GM21825 (cell line): ENCODE results near the gene PGC.
A peak's percentile ranks its signal among the peaks of the same experiment; 100 is the strongest.

ENCODE experiments used
- ATAC-seq: cut with Tn5 transposase; IDR thresholded peaks from one replicate; pipeline ENCODE4 v1.9.1; 2021; ENCODE audit warnings: mild to moderate bottlenecking, moderate library complexity; ENCODE audit not compliant: unreplicated experiment

PGC gene

DNA sequence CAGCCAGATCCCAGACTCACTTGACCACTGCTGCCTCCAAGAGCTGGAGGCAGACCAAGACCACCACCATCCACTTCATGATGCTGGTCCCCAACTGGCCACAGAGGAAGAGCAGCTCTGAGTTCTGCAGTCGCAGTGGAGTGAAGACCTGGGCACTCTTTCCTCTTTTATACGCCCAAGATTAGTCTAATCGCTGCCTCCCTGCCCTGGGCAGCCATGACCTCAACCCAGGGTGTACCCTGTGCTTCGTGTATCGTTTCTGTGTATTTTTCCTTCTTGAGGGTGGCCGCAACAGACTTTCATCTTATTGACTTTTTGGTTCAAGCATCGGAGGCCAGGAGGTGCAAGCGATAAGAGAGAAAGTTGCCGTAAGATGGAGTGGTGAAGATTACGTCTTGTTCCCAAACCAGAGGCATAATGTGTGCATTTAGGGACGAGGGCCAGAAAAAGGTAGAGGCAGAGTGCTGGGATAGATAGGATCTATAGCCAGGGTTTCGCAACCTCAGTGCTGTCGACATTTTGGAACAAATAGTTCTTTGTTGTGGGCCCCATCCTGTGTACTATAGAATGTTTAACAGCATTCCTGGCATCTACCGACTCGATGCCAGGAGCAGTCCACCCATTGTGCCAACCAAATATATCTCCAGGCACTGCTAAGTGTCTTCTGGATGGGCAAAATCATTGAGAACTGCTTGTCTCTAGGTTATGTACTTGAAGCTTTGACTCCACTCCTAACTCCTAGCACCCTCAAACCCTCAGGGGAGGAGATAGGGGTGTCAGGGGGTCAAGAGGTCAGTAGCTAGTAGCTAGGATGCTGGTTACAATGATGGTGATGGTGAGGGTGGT is at the start of gene PGC:
PGC (minus strand) TSS at position 142 of the 846 bp plus-strand sequence; CDS start at position 79, 63 bp downstream.
- ATAC-seq, result no peak

DNA sequence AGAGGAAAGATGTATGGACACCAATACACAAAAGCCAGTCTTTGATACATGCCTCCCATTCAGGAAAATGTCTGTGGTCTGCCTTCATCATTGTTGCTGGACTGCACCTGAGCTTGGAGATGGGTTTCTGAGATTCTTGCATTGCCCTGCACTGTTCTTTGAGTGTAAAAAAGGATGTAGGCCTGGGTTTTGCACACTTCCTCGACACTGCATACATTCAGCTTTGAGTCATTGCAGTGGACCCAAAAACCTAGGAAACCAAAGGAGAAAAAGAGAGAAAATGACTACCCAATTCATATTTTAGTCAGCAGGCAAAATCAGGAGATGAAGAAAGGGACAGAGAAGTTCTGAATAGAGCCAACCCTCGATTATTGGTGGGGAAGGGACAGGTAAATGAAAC is 49.3 kb upstream of the PGC start:
- no peak for ATAC-seq

DNA sequence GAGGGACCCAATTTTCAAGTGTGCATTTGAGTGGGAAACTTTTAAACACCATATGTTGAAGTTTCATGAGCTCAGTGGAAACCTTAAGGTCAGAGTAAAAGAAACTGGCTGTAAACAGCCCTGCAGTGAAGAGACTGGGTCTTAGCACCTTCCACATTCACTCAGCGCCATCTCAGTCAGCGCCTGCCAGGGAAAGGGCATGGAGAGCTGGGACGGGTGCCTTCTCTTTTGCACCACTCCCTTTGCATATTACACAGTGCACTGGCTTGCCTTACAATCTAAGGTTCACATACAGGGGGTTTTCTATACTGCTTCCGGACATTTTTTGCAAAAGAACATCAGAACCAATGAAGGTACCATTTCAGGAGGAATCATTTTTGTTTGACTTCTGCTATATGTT is 44.8 kb upstream of the PGC start:
- no peak for ATAC-seq

DNA sequence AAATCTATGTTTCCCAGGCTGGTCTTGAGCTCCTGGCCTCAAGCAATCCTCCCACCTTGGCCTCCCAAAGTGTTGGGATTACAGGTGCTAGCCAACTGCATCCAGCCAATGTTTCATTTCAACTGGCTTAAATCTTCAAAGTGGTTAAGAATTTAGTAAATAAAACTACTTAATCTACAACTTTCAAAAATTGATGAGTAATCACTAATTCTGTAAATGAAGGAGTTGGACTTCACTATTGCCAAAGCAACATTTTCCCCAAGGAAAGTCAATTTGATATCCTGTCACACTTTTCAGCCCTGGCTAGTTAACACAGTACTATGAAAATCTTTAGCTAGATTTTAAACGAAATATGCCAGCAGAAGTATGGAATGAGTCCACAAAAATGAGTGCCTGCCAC is 44.1 kb upstream of the PGC start:
- ATAC-seq, result no peak

DNA sequence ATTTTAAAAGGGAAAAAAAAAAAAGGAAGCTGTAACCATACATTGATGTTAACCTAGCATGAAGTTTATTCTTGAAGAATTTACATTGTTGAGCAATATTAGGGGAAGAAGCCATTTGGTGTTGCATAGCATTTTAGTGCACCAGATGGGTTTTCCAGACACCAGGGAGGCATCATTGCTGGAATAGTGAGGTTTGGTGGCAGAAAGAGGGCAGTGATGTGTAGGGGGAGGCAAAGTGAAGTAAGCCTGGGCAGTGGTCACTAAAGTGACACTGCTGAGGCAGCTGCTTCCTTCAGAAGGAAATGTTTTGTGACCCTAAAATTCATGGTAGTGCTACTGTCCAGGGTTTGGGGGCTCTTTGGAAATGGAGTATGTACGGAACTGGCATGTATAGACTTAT is 42.8 kb upstream of the PGC start:
- no peak for ATAC-seq

DNA sequence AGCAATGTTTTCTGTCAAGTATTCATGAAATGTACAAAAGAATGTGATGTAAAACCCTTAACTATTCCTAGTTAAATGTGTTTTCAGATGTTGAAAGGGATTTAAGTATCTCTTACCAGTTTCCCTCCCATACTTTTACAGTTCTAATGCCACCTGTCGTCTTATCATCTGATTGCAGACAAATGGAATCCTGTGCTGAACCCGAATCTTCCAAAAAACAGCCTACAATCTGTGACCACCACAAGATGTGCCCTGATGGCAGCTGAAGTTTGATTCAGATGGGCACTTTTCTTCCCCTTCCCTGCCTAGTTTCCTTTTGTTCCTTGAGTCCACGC is 42.2 kb upstream of the PGC start:
- ATAC-seq, result no peak

DNA sequence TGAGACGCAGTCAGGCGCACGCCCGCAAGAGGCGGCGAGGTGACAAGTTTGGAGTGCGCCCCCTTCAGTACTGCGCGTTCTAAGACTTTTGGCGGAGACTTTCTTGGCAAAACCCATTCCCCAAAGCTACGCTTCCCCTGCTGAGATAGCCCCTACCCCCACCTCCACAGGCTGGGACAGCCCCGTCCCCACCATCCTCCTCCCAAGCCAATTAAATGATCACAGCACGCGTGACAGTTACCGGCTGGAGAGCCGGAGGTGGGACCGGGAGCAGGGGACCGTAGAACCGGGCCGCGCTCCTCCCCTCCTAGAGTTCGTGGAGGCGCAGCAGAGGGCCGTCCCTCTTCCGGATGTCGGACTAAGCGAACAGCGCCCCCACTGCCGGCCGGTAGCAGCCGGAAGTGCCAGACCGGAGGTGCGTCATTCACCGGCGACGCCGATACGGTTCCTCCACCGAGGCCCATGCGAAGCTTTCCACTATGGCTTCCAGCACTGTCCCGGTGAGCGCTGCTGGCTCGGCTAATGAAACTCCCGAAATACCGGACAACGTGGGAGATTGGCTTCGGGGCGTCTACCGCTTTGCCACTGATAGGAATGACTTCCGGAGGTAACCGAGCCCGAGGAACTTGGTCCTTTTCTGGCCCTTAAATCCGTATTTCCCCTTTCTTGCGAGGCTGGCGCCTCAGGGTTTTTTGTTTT is 40.2 kb upstream of the PGC start, which contains the start of gene TOMM6:
TOMM6 (plus strand) TSS at position 476 of the 699 bp plus-strand sequence; CDS start at position 480, 4 bp downstream.
- ATAC-seq, result peak; percentile 76

DNA sequence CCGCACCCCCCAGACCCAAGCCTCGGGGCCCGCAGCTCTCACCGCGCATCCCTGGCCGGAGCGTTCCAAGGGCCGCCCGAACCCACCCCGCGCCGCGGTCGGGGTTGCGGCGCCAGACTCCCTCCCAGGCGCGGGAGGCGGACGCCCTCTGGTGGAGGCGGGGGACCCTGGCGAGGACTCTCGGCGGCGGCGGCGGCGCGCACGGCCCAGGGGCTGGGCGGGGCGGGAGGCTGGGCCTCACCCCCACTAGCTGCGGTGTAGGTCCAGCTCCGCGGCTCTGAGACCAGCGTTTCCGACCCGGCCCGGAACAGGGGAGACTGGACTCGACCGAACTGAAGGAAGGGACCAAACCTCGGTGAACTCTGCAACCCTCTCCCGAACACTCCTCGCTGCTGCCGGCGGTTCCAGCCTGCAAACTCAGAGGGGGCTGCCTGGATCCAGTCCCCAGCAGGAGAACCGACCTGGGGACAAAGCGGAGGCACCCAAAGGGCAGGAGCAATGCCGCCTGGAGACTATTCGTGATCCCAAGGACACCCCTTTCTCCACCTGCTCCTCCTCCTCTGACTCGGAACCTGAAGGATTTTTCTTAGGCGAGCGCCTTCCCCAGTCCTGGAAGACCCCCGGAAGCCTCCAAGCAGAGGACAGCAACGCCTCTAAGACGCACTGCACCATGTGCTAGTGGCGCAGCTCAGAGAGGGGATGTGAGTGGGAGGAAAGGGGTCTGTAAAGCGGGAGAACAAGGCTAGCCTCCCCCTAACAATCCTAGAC is 39.4 kb upstream of the PGC start:
- peak; percentile 57 for ATAC-seq

DNA sequence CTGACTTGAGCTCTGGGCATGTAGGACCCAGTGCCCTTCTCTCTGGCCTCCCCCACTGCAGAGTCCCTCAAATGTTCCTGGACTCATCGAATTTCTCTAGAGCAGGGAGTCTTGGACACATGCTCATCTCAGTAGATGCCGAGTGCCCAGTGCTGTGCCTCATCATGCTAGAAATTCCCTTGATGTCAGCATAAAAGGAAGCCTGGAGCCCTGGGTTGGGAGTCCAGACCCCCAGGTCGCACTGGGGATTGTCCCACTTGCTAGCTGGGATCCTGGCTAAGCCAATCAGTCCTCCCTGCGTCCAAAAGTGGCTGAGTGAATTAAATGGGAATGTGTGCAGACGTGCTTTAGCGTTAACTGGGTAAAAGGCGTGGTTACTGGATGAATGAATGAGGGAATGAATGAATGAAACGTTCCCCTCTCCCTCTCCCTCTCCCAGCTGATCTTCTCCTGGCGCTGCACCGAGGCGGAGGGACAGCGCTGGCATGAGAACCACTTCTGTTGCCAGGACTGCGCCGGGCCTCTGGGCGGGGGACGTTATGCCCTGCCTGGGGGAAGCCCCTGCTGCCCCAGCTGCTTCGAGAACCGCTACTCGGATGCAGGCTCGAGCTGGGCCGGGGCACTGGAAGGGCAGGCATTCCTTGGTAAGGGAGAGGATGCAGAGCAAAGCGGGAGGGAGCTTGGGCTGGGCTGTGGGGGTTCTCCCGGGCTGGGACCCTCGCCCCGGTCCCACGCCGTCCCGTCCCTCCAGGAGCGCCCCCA is 38.7 kb upstream of the PGC start:
- peak; percentile 1 for ATAC-seq

DNA sequence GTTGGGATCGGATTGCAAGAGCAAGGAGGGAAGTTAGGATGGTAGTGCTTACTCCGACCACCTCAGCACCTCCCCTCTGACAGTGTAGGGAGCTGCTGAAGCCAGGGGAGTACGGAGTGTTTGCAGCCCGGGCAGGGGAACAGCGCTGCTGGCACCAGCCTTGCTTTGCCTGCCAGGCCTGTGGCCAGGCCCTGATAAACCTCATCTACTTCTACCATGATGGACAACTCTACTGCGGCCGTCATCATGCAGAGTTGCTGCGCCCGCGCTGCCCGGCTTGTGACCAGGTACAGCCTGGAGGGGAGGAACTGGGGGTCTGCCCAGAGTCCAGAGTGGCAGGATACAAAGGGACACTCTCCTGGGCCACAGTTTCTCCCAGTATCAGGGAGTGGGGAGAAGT is 38.1 kb upstream of the PGC start:
- ATAC-seq, result no peak

DNA sequence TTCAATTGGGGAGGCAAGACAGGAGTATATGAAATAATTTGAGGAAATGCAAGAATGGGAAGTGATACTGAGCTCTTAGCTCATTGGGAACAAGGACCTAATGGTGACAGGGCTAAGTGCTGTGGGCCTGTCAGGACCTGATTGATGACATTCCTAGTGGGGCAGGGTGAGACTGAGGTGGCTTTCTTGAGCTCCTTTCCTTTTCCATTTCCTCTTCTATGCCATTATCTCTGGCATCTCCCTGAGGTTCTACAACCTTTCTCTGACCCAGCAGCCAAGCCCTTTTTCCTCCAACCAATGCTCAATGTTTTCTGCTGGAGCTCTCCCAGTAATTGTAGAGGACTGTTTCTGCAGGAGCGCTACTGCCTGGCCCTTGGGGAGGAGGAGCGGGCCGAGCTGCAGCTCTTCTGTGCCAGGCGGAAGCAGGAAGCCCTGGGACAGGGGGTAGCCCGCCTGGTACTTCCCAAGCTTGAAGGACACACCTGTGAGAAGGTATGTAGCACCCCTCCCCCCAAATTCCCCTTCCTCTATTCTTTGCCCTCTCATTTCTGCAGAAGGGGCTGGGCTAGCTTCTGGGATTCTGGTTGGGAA is 37.5 kb upstream of the PGC start:
- no peak for ATAC-seq

DNA sequence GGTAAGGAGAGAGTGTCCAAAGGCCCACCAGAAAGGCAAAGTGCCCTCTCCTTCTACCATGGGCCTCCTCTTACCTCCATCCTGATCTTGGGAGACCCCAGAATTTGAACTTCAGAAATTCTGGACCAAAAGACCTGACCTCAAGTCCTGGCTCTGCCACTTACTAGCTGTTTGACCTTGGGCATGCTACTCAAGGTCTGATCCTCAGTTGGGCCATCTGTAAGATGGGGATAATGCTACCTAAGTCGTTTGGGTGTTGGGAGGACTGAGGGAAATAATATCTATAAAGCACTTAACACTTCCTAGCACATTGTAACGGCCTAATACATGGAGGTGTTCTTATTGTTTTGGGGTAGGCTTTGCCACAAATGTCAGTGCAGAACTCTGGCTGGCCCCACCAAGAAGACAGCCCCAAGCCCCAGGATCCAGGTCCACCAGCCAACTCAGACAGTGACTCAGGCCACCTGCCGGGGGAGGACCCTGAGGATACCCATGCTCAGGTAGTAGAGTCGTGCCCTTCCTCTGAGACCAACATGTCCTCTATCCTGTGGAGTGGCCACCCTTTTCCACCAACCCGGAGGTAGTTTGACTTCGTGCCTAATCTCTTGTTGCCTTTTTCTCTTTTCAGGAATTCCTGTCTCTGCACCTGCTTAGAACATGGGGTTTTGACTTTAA is 36.0 kb upstream of the PGC start:
- ATAC-seq, result no peak

DNA sequence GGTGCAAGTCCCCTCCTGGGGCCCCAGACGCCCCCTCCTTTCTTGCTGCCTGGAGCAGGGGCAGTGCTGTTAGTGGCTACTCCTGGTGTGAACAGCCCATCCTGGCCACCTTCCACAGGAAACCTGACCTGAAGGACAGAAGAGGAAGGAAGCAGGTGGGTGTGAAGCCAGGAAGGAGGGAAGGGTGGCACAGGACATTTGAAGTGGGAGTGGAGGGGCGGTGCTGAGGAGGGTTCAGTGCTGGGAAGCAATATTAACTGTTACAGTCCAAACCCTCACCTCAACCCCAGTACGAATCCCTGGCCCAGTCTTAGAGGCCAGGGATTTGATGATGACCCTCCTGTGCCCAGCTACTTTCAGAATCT is 34.2 kb upstream of the PGC start:
- ATAC-seq, result no peak

DNA sequence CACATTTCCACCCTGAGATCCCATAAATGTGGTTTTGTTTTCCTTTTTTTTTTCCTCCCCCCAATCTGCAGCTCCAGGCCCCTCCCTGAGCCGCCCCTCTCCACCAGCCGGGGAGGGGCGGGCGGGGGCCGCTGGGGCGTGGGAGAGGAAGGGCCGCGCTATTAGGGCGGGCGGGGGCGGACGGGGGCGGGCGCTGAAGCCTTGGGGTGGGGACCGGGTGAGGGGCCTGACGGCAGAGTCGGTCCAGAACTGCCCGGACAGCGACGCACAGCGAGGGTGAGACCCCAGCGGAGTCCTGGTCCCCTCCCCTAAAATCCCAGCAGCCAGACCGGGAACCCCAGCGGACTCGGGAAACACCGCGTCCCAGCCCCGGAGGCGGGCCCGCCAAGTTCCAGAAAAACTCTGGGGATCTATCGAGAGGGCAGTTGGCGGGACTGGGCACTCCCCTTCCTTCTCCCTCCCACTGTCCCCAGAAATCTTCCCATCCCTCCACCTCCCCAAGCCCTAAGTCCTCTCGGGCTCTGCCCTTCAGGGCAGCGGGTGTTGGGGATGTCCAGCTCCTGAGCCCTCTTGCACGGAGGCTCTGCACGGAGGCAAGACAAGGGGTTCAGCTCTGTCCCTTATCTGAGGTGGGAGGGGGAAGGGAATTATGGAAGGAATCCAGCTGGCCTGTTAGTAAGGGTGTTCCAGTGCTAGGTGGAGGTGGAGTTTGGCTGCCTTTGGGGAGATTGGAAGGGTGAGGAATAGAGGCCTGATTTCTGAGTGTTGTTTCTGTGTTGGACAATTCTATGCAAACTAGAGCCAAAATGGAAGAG is 33.6 kb upstream of the PGC start, which contains the start of gene PRICKLE4:
PRICKLE4 (plus strand) TSS at position 232 of the 815 bp plus-strand sequence. CDS start 2,692 bp downstream, outside the sequence.
- no peak for ATAC-seq

DNA sequence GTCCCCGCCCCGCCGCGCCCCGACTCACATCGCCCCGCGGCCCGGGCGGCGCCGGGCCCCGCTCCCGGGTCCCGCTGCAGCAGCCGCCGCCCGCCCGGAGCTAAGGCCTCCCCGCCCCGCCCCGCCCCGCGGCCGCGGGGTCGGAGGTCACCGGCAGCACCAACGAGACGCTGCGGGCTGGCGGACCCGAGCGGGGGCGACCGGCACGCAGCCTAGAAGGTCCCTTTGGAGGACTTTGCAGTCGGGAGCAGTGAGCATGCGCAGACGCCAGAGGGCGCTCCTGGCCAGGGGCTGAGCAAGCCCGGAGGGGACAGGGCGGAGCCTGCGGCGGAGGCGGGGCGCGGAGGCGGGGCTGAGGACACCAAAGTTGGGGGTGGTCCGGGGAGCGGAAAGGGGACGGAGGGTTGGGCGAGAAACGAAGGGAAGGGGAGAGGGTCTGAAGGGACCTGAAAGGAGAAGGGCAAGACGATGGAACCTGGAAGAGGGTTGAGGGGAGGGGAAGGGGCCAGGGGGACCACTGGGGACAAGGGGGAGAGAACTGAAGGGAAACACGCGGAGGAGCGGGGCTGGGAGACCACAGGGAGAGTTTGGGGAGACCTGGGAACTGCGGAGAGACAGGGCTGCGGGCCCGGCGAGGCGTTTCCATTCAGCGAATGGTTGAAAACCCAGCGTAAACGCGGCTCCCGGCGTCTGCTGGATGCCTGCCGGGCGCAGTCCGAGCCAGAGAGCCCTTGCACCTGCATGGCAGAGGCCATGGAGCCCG is 32.8 kb upstream of the PGC start, which contains the start of gene FRS3:
FRS3 (minus strand) TSS at position 113 of the 763 bp plus-strand sequence. CDS start 2,913 bp downstream, outside the sequence.
- peak; percentile 85 for ATAC-seq

DNA sequence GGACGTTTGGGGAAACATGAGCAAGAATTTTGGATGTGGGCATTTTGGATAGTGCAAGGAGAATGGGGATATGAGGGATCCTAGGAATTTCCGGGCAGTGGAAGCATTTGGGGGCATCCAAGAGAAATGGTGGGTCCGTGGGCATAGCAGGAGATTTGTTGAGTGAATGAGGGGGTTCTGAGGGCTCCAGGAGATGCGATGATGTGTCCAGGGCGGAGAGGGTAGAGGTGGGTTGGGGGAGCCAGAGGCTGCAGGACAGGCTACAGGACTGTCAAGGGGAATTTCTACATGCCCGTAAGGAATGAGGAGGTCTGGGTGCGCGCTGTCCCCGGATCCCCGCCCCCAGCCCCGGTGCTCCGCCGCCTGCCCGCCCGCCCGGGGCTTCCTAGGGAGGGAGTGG is 32.1 kb upstream of the PGC start:
- peak; percentile 5 for ATAC-seq

DNA sequence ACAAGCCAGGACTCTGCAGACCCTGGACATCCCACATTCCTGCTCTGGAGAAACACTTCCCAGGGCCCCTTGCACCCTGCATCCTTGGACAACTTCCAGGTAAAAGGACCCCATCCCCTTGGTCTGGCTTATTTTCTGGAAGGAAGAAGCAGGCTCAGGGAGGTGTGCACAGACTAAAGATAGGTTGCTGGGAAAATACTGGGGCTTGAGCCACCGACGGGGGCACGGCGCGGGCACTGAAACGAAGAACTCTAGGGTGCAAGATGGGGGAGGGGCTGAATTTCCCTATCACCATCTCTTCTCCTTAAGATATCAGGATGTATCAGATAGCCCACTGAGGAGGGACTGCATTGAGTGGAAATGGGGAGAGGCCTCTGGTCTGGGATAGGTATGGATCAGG is 31.7 kb upstream of the PGC start:
- ATAC-seq, result no peak
